ENCODE results near the gene CHAT.

CHAT gene

DNA sequence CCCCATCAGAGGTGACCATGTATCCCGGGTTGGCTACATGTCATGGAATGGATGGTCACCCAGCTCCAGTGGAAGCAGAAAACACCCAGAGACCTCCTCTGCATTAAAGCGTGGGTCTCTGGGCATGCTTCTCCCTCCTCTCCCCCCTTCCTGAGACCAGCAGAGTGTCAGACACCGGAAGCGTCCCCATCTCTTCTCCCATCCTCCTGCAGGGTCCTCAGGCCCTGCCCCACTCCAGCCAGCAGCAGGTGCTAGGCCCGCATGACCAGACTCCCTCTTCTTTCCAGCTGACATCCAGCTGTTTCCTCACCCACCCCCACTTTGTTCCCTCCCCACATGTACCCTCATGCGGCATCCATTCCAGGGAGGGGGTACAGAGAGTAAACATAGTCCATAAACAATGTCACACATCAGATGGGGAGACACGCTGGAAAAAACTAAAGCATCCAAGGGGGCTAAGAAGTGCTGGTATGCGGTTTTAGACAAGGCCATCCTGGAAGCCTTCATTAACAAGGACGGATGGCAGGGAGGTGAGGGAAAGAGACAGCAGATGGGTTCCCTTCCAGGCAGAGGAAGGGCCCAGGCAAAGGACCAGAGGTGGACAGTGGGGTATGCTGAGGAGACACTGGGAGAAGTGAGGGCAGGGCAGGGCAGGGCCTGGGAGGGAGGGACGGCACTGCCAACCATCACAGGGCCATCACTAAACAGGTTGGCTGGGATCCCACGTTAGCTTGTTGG, 16.2 kb upstream of the CHAT start:
- TF ChIP-seq, protein P1, sequence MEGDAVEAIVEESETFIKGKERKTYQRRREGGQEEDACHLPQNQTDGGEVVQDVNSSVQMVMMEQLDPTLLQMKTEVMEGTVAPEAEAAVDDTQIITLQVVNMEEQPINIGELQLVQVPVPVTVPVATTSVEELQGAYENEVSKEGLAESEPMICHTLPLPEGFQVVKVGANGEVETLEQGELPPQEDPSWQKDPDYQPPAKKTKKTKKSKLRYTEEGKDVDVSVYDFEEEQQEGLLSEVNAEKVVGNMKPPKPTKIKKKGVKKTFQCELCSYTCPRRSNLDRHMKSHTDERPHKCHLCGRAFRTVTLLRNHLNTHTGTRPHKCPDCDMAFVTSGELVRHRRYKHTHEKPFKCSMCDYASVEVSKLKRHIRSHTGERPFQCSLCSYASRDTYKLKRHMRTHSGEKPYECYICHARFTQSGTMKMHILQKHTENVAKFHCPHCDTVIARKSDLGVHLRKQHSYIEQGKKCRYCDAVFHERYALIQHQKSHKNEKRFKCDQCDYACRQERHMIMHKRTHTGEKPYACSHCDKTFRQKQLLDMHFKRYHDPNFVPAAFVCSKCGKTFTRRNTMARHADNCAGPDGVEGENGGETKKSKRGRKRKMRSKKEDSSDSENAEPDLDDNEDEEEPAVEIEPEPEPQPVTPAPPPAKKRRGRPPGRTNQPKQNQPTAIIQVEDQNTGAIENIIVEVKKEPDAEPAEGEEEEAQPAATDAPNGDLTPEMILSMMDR (conservative IDR thresholded peaks at IDR 0.05), result no peak
- TF ChIP-seq ZFX (IDR thresholded peaks at IDR 0.05), result no peak

DNA sequence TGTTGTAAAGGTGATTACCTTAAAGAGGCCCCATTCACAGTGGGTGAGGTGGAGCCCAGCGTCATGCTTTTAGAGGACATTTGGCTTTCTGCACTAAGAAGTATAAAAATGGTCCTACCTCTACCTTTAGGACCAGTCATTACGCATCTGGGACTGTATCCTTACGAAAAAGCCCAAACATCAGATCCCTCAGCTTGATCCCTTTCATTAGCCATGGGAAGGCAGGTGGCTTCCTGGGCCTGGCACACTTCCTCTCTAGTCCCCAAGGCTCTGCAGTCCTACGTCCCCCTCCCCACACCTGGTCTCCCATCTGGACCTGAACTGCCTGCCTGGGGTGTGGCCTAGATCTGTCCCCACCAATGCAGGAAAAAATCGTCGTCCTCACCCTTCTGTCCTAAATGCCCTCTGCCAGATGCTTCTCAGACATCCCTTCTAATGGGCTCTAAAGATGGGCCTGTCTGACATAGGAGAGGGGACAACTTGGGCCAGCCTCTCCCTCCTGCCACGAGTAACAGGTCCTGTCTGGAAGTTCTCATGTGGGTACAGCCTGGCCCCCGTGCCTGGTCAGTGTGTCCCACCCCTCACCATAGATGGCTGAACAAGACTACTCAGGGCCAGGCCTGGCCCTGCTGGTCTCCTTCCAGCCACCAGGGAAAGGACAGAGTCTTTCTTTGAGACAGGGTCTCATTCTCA, 15.5 kb upstream of the CHAT start:
- no peak overlapping the region for H3K27ac ChIP-seq
- TF ChIP-seq, protein P1 (conservative IDR thresholded peaks at IDR 0.05), result no peak
- TF ChIP-seq ZFX (IDR thresholded peaks at IDR 0.05), result no peak

More for the DNA sequence above, 16.2 kb upstream of the CHAT start:
- no peak overlapping the region for H3K27ac ChIP-seq

DNA sequence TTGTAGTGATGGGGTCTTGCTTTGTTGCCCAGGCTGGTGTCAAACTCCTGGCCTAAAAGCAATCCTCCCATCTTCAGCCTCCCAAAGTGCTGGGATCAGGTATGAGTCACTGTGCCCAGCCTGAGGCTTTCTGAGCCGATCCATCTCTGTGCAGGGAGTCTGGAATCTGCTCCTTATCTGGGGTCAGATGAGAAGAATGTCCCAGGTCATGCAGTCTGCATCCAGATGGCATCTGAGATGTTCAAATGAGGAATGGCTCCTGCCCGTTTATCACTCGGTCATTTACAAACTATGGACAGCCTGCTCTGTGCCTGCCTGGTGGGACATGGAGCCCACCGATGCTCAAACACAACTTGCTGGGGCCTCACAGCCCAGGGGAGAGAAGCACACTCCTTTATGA, 14.9 kb upstream of the CHAT start:
- TF ChIP-seq ZFX (IDR thresholded peaks at IDR 0.05), result no peak
- TF ChIP-seq, protein P1 (conservative IDR thresholded peaks at IDR 0.05), result no peak

DNA sequence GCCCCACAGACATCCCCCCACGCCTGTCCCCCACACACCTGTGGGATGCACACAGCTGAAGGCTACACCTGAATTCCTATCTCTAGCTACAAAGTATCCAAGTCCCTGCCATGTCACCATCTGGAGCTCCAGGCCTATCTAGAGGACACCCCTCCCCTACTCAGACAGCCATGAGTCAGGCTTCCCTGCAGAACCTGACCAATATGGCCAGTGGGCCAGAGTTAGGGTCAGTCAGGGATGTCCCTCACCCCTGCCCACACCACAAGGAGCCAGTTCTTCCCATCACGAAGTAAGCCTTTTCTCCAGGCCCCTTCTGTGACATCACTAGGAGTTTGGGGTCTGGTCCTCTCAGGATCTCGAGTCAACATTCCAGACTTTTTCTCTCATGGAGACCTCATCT, 14.3 kb upstream of the CHAT start:
- TF ChIP-seq ZFX (IDR thresholded peaks at IDR 0.05), result no peak
- TF ChIP-seq, protein P1 (conservative IDR thresholded peaks at IDR 0.05), result no peak
- no peak overlapping the region for H3K27ac ChIP-seq

More for the DNA sequence above, 14.9 kb upstream of the CHAT start:
- no peak overlapping the region for H3K27ac ChIP-seq

DNA sequence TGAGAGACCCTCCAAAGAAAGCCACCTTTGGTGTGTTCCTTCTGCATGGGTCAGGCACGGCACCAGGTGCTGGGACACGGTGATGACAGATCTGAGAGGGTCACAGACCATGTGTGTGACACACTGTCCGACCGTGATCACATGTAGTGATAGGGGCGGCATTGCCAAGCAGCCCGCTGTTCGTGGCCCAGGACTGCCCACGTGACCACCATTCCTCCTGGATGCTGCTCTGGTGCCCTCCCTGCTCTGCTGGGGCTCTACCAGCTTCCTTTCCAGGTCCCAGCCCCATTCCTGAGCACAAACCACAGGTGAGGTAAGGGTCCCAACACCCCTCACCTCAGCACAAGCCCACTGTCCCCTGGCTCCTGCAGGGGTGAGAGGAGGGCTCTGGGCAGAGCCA, 13.8 kb upstream of the CHAT start:
- TF ChIP-seq ZFX (IDR thresholded peaks at IDR 0.05), result no peak
- no peak overlapping the region for H3K27ac ChIP-seq

DNA sequence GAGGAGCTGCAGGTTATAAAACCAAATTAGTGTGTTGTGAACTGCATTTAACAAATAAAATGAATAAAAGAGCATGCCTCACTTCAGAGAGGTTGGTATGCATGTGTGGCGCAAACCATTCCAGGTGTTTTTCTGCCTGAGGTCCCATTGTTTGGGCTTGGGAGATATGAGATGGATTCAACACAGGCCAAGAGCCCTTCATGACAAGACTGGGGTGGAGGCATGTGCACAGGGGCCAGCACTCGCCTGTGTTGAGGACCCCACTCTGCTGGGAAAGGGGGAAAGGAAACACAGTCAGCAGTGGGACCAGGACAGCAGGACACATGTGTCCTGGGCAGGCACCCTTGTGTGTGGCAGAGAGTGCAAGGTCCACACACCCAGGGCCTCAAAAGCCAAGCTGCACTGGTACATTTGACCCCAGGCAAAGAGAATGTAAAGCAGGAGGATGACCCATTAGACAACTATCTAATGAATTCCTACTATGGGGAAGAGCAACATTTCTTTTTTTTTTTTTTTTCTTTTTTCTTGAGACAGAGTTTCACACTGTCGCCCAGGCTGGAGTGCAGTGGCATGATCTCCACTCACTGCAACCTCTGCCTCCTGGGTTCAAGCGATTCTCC, 12.9 kb upstream of the CHAT start:
- H3K27ac ChIP-seq, result no peak overlapping the region
- TF ChIP-seq ZFX (IDR thresholded peaks at IDR 0.05), result no peak
- TF ChIP-seq, protein P1 (conservative IDR thresholded peaks at IDR 0.05), result no peak

DNA sequence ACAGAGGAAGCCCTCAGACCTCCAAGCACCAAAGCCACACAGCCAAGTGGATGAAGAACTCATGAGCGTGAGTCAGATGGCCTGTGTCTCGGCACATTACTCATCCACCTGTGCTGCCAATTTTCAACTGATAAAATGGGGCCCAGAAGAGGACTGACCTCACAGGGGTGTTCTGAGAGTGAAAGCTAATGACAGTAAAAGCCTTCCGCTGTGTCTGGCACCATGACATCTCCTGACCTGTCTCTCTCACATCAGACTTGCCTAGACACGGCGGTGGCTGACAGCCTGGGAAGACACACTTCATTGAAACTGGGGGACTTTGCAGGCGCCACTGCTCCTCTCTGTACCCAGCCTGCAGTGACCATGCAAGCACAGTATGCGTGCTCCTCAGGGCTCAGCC, 12.0 kb upstream of the CHAT start:
- no peak for TF ChIP-seq ZFX (IDR thresholded peaks at IDR 0.05)
- TF ChIP-seq, protein P1 (conservative IDR thresholded peaks at IDR 0.05), result no peak
- no peak overlapping the region for H3K27ac ChIP-seq

Data from C4-2B (cell line).